Epithelial cell of proximal tubule (primary cell): Measurements from ENCODE around the gene RBM38. TPM values are rescaled to one million over a fixed set of nuclear protein-coding genes. Genes with fewer than 3 reads are reported as not detected.

Experiments
- DNase-seq: peaks from one replicate; pipeline ENCODE4 v3.0.0-alpha.2; 2011; ENCODE audit warnings: low read depth
- H3K4me3 ChIP-seq: 2 replicates; pipeline ENCODE4 v1.5.1; 2011; ENCODE audit warnings: low read depth, mild to moderate bottlenecking, low read length
- CTCF ChIP-seq: conservative IDR thresholded peaks from 2 replicates; pipeline ENCODE4 v1.5.1; 2012; ENCODE audit warnings: low read depth, mild to moderate bottlenecking, low read length
- total RNA-seq: library from RNA; depleted of rRNA; stranded (reverse); fragments of >200 nt; gene quantifications from 2 replicates; pipeline ENCODE4 v1.2.3, GENCODE V29; 2015

RBM38 gene
- total RNA-seq, 1 donor from 2014 or later = 36.8 TPM

- no peak for DNase-seq
- no peak for TF ChIP-seq CTCF
- no peak overlapping the region for H3K4me3 ChIP-seq
These were observed 19.3 kb downstream of the RBM38 start for GRCh38 chr20:57410398-57410920.

GRCh38 chr20:57410924-57411323 lies 19.7 kb downstream of the RBM38 start:
- no peak overlapping the region for H3K4me3 ChIP-seq
- no peak for TF ChIP-seq CTCF
- no peak for DNase-seq

- no peak for DNase-seq
- no peak overlapping the region for H3K4me3 ChIP-seq
- no peak for TF ChIP-seq CTCF
These were observed 20.4 kb downstream of the RBM38 start for GRCh38 chr20:57411406-57412283.

- no peak for DNase-seq
- no peak for TF ChIP-seq CTCF
- no peak overlapping the region for H3K4me3 ChIP-seq
These were observed 21.3 kb downstream of the RBM38 start for GRCh38 chr20:57412347-57413029.

GRCh38 chr20:57413986-57414385 lies 22.8 kb downstream of the RBM38 start:
- H3K4me3 ChIP-seq = no peak overlapping the region
- no peak for TF ChIP-seq CTCF
- no peak for DNase-seq

GRCh38 chr20:57414867-57415592 lies 23.8 kb downstream of the RBM38 start:
- no peak overlapping the region for H3K4me3 ChIP-seq
- TF ChIP-seq CTCF = no peak

More at GRCh38 chr20:57414867-57415592, 23.8 kb downstream of the RBM38 start:
- DNase-seq = no peak
